GM21619 (cell line): ENCODE results near the gene BSG.

ENCODE experiments used
- ATAC-seq: cut with Tn5 transposase; IDR thresholded peaks from one replicate; pipeline ENCODE4 v1.9.1; 2021; ENCODE audit not compliant: unreplicated experiment

Gene BSG

DNA sequence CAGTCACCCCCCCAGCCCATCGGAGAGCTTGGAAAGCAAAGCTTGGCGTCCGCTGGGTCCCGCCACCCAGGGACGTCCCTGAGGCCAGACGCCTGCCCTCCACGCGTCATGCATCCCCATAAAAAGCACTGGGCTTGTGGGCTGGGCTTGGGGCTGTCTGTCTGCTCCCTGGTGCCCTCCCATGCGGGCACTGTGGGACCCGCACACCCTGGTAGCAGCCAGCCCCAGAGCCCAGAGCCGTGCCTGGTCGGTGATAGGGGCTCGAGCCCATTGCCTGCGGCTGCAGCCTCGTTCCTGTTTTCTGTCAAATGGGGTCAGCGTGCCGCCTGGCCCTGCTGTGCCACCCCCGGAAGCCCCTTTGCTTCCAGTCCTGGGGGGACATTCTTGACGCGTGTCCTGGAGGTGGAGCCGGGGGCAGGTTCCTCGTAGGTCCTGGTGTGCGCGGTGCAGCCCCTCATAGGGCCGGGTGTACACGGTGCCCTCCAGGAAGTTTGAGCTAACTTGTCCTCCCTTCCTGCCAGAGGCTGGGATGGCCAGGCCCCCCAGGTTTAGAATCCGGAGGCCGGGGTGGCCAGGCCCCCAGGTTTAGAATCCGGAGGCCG, 32.9 kb upstream of the BSG start:
- ATAC-seq, result no peak

DNA sequence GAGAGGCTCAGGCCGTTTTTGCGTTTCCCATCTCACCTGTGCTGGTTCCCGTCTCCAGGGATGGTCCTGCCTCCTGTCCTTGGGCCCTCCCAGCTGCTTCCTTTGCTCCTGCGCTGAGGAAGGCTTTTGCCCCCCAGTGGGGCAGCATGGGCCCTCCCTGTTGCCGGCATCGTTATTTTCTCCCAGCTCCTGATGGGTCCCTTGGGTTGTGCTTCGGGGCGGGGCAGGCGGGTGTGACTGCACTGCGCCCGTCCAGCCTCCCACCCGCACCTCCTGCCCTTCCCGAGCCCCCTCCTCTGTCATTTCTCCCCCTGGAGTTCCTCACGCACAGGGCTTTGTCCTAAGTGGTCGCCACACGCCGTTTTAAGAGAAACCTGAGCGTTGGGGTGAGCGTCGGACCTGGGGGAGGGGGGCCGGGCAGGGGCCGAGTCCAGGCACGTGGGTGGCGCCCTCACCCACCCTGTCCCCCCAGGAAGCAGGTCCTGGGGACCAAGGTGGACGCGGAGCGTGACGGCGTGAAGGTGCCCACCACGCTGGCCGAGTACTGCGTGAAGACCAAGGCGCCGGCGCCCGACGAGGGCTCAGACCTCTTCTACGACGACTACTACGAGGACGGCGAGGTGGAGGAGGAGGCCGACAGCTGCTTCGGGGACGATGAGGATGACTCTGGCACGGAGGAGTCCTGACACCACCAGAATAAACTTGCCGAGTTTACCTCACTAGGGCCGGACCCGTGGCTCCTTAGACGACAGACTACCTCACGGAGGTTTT, 31.3 kb upstream of the BSG start:
- no peak for ATAC-seq

- ATAC-seq, result no peak
These were observed 30.7 kb upstream of the BSG start for GRCh38 chr19:541699-542098.

GRCh38 chr19:542173-542866, 30.1 kb upstream of the BSG start:
- no peak for ATAC-seq

DNA sequence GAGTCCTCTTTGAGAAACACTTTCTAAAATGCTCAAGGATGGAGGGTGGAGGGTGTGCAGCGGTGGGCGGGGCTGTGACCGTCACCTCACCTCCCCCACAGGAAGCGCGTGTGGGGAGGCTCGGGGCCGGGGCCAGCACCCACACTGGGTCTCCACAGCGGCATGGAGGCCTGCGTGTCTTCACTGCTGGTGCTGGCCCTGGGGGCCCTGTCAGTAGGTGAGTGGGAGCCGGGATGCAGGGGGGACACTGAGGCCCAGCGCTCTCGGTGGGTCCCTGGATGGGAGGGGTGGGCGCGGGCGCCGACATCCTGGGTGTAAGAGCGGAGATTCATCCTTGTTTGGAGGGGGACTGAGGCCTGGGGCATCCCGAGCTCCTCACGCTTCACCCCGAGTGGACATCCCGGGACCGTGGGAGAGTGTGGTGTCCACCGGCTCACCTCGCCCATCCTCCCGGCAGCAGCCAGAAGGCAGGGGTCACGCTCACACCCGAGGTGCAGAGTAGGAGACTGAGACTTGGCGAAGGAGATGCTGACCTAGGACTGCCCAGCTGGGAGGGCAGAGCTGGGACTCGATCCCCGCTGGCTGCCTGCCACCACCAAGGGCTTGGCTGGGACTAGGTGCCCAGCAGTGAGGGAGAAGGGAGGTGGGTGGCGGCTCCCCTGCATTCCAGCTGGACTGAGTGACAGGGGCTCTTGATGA, 28.3 kb upstream of the BSG start, which contains the start of gene GZMM:
Gene GZMM, plus strand, starts transcription at position 144 of the 699 bp plus-strand sequence. Its CDS starts 19 bp downstream, at position 163.
- ATAC-seq, result no peak

- ATAC-seq, result no peak
These were observed 25.3 kb upstream of the BSG start for GRCh38 chr19:547117-547516.

DNA sequence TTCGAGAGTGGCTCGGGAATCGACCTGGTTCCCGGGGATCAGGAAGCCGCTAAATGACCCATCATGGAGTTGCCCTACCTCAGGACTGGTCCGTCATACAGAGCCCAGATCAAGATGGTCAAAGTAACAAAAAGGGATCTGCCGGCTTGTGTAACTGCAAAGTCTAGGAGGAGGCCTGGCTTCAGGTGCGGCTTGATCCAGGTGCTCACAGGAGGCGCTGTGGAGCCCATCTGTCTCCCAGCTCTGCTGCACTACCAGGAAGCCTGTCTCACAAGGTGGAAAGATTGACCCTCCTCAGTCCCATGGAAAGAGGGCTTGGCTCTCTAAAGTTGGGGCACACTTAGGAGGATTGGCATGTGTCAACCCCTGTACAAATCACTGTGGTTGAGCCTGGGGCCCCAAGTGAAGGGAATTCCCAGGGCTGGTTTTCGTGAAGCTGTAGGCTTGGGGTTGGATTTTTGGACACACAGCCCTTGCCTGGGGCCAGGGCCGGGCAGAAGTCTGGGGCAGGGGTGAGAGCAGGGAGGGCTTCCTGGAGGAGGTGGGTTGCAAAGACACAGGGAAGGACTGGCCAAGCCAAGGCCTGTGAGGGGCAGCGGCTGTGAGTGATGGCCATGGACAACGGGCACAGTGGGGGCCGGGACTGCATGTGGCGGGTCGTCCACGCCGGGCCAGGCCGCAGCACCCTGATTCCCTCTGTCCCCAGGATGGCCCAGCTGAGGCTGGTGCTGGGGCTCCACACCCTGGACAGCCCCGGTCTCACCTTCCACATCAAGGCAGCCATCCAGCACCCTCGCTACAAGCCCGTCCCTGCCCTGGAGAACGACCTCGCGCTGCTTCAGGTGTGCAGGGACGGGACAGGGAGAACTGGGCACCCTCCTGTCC, 24.3 kb upstream of the BSG start:
- no peak for ATAC-seq

DNA sequence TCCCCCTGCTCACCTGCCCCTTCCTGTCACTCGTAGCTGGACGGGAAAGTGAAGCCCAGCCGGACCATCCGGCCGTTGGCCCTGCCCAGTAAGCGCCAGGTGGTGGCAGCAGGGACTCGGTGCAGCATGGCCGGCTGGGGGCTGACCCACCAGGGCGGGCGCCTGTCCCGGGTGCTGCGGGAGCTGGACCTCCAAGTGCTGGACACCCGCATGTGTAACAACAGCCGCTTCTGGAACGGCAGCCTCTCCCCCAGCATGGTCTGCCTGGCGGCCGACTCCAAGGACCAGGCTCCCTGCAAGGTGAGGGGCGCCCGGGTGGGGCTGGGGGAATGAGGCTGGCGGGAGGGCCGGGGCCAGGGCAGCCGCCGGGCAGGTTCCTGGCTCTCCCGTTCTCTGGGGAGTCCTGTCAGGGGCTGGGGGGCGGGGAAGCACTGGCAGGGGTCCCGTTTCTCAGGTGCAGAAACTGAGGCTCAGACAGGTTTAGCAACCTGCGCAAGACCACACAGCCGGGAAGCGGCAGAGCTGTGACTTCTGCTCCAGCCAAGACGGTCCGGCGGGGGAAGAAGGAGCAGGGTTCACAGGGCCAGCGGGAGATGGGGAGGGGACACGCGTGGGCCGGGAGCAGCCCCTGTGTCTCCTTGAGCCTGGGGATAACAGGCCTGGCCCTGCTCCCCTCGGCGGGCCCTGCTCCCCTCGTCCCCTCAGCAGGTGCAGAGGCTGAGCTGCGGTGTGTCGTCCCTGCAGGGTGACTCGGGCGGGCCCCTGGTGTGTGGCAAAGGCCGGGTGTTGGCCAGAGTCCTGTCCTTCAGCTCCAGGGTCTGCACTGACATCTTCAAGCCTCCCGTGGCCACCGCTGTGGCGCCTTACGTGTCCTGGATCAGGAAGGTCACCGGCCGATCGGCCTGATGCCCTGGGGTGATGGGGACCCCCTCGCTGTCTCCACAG, 23.2 kb upstream of the BSG start:
- ATAC-seq, result no peak

DNA sequence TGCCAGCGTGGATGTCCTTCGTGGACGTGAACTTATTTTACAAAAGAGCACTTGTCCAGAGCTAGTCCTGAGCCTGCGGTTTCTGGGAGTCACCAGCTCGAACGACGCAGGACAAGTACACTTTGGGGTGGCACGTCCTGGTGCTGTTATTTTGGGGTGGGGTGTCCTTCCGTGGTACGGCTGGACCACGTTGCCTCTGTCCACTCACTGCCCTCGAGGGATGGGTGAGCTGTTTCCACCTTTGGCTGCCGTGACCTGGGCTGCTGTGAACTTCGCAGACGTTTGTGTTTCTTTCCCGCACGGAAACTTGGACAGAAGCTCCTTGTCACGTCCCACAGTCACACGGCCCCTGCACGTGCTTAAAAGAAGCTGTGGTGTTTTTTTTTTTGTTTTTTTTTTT, 17.6 kb upstream of the BSG start:
- ATAC-seq, result no peak

DNA sequence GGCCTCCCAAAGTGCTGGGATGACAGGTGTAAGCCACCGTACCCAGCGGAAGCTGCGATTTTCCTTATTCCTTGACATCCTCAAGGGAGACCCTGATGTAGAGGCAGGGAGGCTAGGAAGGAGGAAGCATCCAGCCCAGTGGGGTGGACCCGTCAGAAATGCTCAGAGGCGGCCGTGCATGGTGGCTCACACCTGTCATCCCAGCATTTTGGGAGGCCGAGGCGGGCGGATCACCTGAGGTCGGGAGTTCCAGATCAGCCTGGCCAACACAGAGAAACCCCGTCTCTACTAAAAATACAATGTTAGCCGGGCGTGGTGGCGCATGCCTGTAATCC, 17.0 kb upstream of the BSG start:
- ATAC-seq, result no peak

DNA sequence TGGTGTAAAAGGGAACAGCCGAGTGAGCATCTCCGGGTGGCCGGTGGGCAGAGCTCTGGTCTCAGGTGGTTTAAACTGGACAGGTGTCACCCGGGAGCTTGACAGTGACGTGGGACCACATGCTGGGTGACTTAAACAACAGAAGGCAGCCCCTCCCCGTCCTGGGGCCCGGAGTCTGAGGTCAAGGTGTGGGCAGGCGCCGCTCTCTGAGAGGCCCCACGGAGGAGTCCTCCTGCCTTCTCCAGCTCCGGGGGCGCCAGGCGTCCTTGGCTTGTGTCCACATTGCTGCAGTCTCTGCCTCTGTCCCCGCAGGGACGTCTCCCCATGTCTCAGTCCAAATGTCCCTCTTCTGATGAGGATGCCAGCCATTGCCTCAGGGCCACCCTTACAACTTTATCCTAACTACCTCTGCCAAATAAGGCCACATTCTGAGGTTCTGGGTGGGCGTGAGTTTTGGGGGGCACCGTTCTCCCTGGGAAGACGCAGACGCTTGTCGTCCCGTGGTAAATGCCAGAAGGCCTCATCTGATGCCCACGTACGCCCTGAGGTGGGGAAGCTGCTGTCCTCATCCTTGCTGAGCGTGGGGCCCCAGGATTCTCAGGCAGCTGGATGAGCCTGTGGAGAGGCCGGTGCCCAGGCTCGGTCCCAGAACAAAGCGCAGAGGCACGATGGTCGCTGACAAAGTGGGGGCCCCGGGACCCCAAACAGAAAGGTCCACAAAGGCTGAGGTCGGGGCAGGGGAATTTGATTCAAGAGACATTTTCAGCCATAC, 15.6 kb upstream of the BSG start:
- no peak for ATAC-seq

- no peak for ATAC-seq
These were observed 13.5 kb upstream of the BSG start for GRCh38 chr19:558770-559439.

- no peak for ATAC-seq
These were observed 12.3 kb upstream of the BSG start for GRCh38 chr19:560121-560520.

- no peak for ATAC-seq
These were observed 6.0 kb upstream of the BSG start for GRCh38 chr19:566403-566802.

DNA sequence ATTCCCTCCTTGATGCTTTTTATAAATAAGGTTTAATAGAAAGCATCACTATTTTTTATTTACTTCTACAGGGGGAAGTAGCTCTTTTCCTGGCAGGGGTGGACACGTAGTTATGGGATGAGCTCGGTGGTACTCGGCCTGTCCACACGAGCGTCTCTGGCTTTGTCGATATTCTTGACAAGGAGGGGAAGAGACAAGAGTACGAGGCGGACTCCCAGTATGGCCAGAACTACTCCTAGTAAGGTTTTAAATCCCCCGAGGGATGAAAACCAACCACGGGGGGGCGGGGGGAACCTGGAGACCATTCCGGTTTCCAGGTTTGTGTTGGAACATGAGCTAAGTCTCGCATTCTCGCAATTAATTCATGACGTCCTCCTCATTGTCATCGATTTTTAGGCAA, 5.6 kb upstream of the BSG start:
- ATAC-seq, result no peak

DNA sequence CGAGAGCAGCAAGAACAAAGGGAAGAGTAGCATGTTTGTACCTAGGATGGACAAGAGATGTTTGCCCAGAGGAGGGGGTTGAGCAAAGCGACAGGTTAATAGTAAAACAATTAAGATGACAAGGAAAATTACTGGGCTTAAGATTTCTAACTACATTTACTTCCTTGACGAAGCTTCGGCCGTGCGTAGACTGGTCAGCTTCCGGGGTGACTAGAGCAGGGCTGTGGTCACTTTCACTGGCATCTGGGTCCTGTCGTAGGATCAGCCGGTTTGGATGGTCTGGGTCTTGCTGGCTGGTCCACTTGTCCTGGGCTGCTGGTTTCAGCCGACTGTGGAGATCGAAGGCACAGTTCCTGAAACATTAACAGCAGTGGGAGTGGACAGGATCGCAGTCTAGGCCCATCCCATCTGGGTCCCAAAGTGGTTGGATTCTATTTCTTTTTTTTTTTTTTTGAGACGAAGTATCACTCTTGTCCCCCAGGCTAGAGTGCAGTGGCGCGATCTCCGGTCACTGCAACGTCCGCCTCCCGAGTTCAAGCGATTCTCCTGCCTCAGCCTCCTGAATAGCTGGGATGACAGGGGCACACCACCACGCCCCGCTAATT, 5.0 kb upstream of the BSG start:
- no peak for ATAC-seq

GRCh38 chr19:570251-570686, 2.1 kb upstream of the BSG start:
- no peak for ATAC-seq
